AG04449 (cell line): ENCODE measurements around the gene RBM44.
A peak's percentile ranks its signal among the peaks of the same experiment; 100 is the strongest.
"Not testable (repeated sequence)": the region's sequence is repeated elsewhere in the genome, so short reads cannot be mapped to it uniquely, and the experiment has no call there.

ENCODE experiments used
- CTCF ChIA-PET: fragments of 350-600 bp; formaldehyde crosslinking; extraction: SDS; loops from one replicate; lab custom pipeline; 2021; ENCODE audit warnings: antibody characterized with exemption; lab: Yijun Ruan, JAX
- POLR2A ChIA-PET: fragments of 400-600, 350-600 bp; formaldehyde crosslinking; extraction: SDS; loops from one replicate; lab custom pipeline; 2020; ENCODE audit warnings: antibody characterized with exemption, inconsistent platforms; lab: Yijun Ruan, JAX
- DNase-seq: peaks from one replicate; pipeline ENCODE4 v3.0.0-alpha.2; 2010; ENCODE audit warnings: low read depth, low spot score
- H3K4me3 ChIP-seq: 2 replicates; pipeline ENCODE4 v1.5.1; 2011; ENCODE audit warnings: low read depth, mild to moderate bottlenecking, control low read depth, low read length
- TF ChIP-seq, protein P1 (sequence below): IDR thresholded peaks from one replicate; pipeline ENCODE4 v1.5.1; 2011; ENCODE audit warnings: mild to moderate bottlenecking, moderate library complexity, low read length, control low read depth, inconsistent platforms; ENCODE audit not compliant: insufficient read depth; ENCODE audit errors: missing control alignments

The RBM44 gene

DNA sequence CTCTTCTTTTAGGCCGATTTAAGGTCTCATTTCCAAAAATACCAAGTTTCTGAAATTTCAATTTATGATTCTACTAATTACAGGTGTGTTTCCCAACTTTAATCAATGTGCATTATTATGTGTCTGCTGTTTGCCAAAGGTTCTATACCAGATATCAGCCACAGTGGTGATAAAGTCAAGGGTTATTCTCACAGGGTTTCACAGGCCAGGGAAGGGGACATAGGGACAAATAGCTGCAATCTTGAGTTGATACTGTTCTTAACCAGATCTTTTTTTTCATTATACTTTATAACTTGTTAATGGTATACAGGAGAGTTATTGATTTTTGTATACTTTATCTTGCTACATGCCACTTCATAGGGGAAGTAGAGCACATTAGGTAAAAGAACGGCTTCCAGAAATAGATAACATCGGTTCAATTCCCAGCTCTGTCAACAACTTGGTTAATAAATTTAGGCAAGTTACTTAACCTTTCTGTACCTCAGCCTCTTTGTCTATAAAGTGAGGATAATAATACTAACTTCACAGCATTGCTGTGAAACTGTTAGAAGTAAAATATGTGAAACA lies 28.9 kb downstream of the RBM44 start:
- DNase-seq: no peak
- TF ChIP-seq, protein P1, sequence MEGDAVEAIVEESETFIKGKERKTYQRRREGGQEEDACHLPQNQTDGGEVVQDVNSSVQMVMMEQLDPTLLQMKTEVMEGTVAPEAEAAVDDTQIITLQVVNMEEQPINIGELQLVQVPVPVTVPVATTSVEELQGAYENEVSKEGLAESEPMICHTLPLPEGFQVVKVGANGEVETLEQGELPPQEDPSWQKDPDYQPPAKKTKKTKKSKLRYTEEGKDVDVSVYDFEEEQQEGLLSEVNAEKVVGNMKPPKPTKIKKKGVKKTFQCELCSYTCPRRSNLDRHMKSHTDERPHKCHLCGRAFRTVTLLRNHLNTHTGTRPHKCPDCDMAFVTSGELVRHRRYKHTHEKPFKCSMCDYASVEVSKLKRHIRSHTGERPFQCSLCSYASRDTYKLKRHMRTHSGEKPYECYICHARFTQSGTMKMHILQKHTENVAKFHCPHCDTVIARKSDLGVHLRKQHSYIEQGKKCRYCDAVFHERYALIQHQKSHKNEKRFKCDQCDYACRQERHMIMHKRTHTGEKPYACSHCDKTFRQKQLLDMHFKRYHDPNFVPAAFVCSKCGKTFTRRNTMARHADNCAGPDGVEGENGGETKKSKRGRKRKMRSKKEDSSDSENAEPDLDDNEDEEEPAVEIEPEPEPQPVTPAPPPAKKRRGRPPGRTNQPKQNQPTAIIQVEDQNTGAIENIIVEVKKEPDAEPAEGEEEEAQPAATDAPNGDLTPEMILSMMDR: no peak
- ChIA-PET CTCF (interaction anchor here (1.1 to 1.2 kb wide), 3 partner anchors 16 to 53 kb away, joined by 3 to 4 read pairs (median 4); no protein-coding TSS in a partner anchor), POLR2A (no interaction called here)
- no peak overlapping the region for H3K4me3 ChIP-seq

DNA sequence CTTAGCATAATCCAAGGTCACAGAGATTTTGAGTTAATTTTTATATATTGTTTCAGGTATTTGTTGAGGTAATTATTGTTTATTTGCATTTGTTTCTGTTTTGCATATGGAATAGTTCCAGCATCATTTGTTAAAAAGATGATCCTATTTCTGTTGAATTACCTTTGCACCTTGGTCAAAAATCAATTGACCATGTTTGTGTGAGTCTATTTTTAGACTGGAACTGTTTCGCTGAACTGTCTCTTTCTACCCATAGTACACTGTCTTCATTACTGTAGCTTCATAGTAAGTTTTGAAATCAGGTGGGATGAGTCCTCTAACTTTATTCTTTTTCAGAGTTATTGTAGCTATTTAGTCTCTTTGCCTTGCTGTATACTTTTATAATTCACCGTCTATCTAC lies 31.9 kb downstream of the RBM44 start:
- ChIA-PET POLR2A (no interaction called here), CTCF (interaction anchor here (0.8 to 1.3 kb wide), 2 partner anchors 318 to 433 kb away, joined by 3 read pairs; no protein-coding TSS in a partner anchor)
- H3K4me3 ChIP-seq: no peak overlapping the region
- no peak for DNase-seq
- TF ChIP-seq, protein P1: no peak

DNA sequence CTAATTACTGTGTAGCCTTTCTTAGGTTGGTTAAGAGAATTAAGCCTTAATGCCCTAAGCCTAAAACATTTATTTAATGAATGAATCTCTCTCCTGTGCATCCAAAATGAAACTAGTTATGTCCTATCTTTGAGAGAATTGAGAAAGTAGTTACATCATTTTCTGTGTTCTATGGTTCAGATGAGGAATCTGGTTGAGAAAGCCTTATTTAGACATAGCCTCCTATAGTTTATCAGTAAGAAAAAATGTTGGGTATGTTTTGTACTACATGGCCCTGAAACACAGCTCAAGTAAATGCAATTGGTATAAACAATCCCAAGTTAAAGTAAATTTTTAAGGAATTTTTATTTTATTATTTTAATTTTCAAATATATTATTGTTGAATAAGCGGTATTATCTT lies 35.0 kb downstream of the RBM44 start:
- H3K4me3 ChIP-seq: no peak overlapping the region
- peak; percentile 12 for DNase-seq
- TF ChIP-seq, protein P1: no peak
- ChIA-PET CTCF (interaction anchor here (1.3 to 1.8 kb wide), 2 partner anchors 25 to 58 kb away, joined by 3 to 4 read pairs; no protein-coding TSS in a partner anchor), POLR2A (no interaction called here)

DNA sequence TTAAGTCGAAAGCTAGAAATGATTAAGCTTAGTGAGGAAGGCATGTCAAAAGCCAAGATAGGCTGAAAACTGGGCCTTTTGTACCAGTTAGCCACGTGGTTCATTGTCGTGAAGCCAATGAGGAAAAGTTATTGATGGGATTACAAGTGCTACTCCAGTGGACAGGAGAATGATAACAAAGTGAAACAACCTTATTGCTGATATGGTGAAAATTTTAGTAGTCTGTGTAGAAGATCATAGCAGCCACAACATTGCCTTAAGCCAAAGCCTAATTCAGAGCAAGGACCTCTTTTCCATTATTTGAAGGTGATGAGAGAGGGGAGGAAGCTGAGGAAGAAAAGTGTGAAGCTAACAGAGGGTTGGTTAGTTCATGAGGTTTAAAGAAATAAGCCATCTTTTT lies 36.8 kb downstream of the RBM44 start:
- CTCF ChIA-PET: interaction anchor here (1.3 kb wide), 1 partner anchor 428 kb away, joined by 4 read pairs; no protein-coding TSS in a partner anchor
- POLR2A ChIA-PET: no interaction called here

DNA sequence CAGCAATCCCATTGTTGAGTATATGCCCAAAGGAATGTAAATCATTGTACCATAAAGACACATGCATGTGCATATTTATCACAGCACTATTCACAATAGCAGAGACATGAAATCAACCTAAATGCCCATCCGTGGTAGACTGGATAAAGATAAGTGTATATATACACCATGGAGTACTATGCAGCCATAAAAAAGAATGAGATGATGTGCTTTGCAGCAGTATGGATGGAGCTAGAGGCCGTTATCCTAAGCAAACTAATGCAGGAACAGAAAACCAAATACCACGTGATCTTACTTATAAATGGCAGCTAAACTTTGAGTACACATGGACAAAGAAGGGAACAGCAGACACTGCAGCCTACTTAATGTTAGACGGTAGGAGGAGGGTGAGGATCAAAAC lies 42.5 kb downstream of the RBM44 start:
- CTCF ChIA-PET: no interaction called here
- DNase-seq: no peak
- H3K4me3 ChIP-seq: no peak overlapping the region
- POLR2A ChIA-PET: no interaction called here
- TF ChIP-seq, protein P1: no peak

More for the DNA sequence above, 36.8 kb downstream of the RBM44 start:
- no peak overlapping the region for H3K4me3 ChIP-seq
- no peak for DNase-seq
- TF ChIP-seq, protein P1: no peak

DNA sequence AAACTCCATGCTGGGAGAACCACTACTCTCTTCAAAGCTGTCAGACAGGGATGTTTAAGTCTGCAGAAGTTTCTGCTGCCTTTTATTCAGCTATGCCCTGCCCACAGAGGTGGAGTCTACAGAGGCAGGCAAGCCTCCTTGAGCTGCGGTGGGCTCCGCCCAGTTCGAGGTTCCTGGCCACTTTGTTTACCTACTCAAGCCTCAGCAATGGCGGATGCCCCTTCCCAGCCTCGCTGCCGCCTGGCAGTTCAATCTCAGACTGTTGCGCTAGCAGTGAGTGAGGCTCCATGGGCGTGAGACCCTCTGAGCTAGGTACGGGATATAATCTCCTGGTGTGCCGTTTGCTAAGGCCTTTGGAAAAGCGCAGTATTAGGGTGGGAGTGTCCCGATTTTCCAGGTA lies 50.4 kb downstream of the RBM44 start:
- POLR2A ChIA-PET, DNase-seq, H3K4me3 ChIP-seq: not testable (repeated sequence)
- CTCF ChIA-PET: interaction anchor here (1.3 kb wide), 1 partner anchor 9 kb away, joined by 4 read pairs; no protein-coding TSS in a partner anchor

DNA sequence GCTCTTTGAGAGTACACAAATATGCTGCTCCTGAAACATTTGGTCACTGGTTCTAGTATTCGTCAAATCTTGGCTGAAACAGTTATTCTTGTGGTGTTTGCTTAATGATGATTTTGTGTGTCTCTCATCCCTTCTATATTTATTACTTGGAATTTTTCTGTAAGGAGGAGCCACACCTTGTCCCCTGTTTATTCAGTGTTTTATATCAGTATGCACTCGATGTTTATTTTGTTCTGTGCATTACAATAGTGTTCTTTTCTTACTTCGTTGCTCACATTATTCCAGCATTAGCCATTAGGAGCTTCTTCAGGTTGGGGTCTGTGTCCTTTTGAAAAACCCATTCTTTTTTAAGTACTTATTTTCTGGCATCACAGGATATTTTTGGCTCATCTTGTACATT lies 55.7 kb downstream of the RBM44 start:
- ChIA-PET CTCF (interaction anchor here (0.7 to 6.9 kb wide), 5 partner anchors 69 to 408 kb away, joined by 3 to 166 read pairs (median 4); no protein-coding TSS in a partner anchor), POLR2A (no interaction called here)
- TF ChIP-seq, protein P1: no peak
- no peak for DNase-seq
- no peak overlapping the region for H3K4me3 ChIP-seq
